BLaER1 treated with 17β-estradiol and CSF1 and Interleukin-3, amounts not matched to agents 10 nM and 100 nM (cell line): ENCODE data around the gene SLC35F3.

Experiments
- H3K27ac ChIP-seq, 11 experiments: shearing (Covaris generic); formaldehyde crosslinking; 2 replicates each; pipeline ENCODE4 v1.8.1; 2022
- H3K27me3 ChIP-seq, 11 experiments: shearing (Covaris generic); formaldehyde crosslinking; 2 replicates each; pipeline ENCODE4 v1.8.1; 2022
- H3K36me3 ChIP-seq, 11 experiments: shearing (Covaris generic); formaldehyde crosslinking; 2 replicates each; pipeline ENCODE4 v1.8.1; 2022
- H3K4me1 ChIP-seq, 10 experiments: shearing (Covaris generic); formaldehyde crosslinking; 2 replicates each; pipeline ENCODE4 v1.8.1; 2022
- H3K4me2 ChIP-seq, 11 experiments: shearing (Covaris generic); formaldehyde crosslinking; 2 replicates each; pipeline ENCODE4 v1.8.1; 2022
- H3K4me3 ChIP-seq, 10 experiments: shearing (Covaris generic); formaldehyde crosslinking; 2 replicates each; pipeline ENCODE4 v1.8.1; 2022
- H3K9ac ChIP-seq, 11 experiments: shearing (Covaris generic); formaldehyde crosslinking; 2 replicates each; pipeline ENCODE4 v1.8.1; 2022
- H3K9me3 ChIP-seq, 11 experiments: shearing (Covaris generic); formaldehyde crosslinking; replicated peaks in 1 of 11; 2 replicates each; pipeline ENCODE4 v1.8.1; 2022
- H4K20me1 ChIP-seq, 11 experiments: shearing (Covaris generic); formaldehyde crosslinking; 2 replicates each; pipeline ENCODE4 v1.8.1; 2022
- Cebpa-rat ChIP-seq, 11 experiments: shearing (Covaris generic); IDR thresholded peaks; 2 replicates each; pipeline ENCODE4 v1.8.1; 2022

SLC35F3 gene

DNA sequence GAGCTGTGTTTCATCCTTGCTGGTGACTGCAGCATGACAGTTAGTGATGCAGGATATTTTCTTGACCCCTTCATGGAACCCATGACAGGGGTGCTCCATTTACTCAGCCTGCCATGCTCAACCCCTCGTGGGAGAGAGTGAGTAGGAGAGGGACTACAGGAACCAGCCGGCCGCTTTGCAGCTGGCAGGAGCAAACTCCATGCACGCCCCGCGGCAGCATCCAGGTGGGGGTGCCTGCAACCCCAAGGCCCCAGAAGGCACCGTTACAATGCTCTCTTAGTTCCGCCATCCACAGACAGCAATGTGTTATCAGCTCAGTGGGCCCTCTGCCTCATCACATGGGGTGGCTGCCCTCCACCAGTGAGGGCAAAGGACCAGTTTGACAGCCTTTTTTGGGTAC is 135.1 kb downstream of the SLC35F3 start:
- Histone ChIP-seq H3K9ac (no peak overlapping the region), H4K20me1 (no peaks in the 10 kb centered on the region), H3K4me1 (no peaks in the 10 kb centered on the region), H3K4me3 (no peak overlapping the region), H3K4me2 (no peak overlapping the region), H3K36me3 (no peaks in the 10 kb centered on the region), H3K27ac (no peak overlapping the region), H3K27me3 (no peaks in the 10 kb centered on the region), H3K9me3 (no peaks in the 10 kb centered on the region)
- no peak for TF ChIP-seq Cebpa-rat (IDR thresholded peaks at IDR 0.05)

DNA sequence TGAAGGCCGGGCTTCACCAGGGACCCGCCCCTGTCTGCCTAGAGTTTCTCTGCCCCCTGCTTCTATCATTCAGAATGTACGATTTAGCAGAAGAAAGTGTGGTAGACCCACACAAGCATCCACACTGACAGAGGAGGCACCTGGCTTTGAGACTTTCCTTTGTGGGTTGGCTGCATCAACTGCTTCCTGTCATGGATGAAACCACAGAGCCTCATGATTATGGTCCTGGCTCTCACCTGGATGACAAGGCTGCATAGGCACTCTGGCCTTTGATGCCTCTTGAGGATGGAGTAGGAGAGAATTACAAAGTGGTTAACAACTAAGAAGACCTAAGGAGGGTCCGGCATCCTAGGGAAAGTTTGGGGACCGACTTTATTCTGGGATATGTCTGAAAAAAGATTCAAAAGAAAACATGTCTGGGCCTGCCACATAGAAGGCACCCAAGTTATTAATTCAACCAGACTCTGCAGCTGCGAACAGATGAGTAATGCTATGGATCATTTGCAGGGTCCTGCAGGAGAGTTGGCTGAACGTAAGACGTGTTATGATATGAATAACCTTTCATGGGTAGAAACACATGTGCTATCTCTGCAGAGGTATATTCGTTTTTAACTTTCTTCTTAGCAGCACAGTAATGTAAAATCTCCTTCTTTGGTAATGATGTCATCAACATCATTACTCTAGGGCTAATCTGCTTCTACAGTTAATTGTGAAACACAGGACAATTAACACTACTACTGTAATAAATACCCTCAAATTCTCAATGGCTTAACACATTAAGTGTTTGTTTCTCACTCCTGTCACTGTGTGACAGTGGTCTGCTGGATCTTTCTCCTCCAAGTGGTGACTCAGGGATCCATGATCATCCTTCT is 136.2 kb downstream of the SLC35F3 start:
- no peaks in the 10 kb centered on the region for H3K36me3 ChIP-seq
- no peak for TF ChIP-seq Cebpa-rat (IDR thresholded peaks at IDR 0.05)

DNA sequence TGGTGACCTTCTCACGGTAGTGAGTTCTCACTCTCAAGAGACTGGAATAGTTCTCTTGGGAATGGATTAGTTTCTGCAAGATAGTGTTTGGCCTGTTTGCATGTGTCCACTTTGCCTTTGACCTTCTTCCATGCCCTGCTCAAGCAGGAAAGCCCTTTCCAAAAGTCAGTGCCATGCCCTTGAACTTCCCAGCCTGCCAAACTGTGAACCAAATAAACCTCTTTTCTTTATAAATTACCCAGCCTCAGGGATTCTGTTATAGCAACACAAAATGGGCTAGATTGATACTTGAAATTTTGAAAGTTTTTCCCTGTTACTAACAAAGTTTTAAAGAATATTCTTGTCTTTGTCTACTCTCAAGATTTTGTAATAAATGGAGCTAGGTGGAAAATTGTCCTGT is 139.6 kb downstream of the SLC35F3 start:
- Histone ChIP-seq H3K27ac (no peak overlapping the region), H3K4me3 (no peak overlapping the region), H3K4me1 (no peaks in the 10 kb centered on the region), H3K27me3 (no peaks in the 10 kb centered on the region), H3K9me3 (peaks cover 5 to 15% (median 10%) of the 10 kb centered on the region in 11 experiments; a peak in 17 of 22 replicates), H3K36me3 (no peaks in the 10 kb centered on the region), H3K9ac (no peak overlapping the region), H4K20me1 (no peaks in the 10 kb centered on the region), H3K4me2 (no peak overlapping the region)
- no peak for TF ChIP-seq Cebpa-rat (IDR thresholded peaks at IDR 0.05)

More for the DNA sequence above, 136.2 kb downstream of the SLC35F3 start:
- H3K9me3 ChIP-seq, result no peaks in the 10 kb centered on the region
- H3K27ac ChIP-seq, result no peak overlapping the region
- H3K4me2 ChIP-seq, result no peak overlapping the region
- no peaks in the 10 kb centered on the region for H3K4me1 ChIP-seq
- no peak overlapping the region for H3K9ac ChIP-seq
- H3K27me3 ChIP-seq, result no peaks in the 10 kb centered on the region
- H4K20me1 ChIP-seq, result no peaks in the 10 kb centered on the region
- H3K4me3 ChIP-seq, result no peak overlapping the region

DNA sequence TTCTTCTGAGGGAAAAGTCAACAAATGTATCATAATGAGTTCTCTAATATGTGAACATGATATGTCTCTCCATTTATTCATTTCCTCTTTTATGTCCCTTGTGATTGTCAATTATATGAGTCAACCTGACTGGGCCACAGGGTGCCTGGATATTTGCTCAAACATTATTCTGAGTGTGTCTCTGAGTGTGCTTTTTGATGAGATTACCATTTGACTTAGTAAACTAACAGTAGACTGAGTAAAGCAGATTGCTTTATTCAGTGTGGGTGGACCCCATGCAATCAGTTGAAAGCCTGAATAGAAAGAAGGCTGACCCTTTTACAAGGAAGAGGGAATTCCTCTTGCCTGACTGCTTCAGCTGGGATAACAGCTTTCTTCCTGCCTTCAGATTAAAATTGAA is 142.6 kb downstream of the SLC35F3 start:
- no peak overlapping the region for H3K27ac ChIP-seq

DNA sequence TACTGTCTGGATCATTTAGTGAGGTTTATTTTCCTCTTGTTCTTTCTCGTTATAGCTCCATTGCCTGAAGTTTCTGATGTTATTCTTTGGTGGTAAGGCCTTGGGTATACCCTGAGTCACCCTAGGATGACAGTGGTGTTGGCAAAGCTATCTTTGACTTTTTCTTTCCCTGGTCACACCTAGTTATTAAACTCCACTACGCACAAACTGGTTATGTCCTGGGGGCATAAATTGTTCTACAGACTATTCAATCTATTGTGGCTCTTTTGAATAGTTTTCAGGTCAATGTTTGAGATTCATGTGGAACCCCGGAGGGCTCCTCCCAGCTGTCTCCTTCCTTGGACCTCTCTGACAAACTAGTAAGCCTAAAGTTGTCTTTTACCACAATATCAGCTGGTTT is 157.7 kb downstream of the SLC35F3 start:
- TF ChIP-seq Cebpa-rat (IDR thresholded peaks at IDR 0.05), result no peak
- Histone ChIP-seq H3K4me1 (no peaks in the 10 kb centered on the region), H3K4me2 (no peak overlapping the region), H3K9me3 (peaks cover 0 to 26% (median 14%) of the 10 kb centered on the region in 11 experiments; a peak in 18 of 22 replicates), H3K36me3 (no peaks in the 10 kb centered on the region), H3K27me3 (no peaks in the 10 kb centered on the region), H3K9ac (no peak overlapping the region), H3K27ac (no peak overlapping the region), H3K4me3 (no peak overlapping the region), H4K20me1 (no peaks in the 10 kb centered on the region)

More for the DNA sequence above, 142.6 kb downstream of the SLC35F3 start:
- TF ChIP-seq Cebpa-rat (IDR thresholded peaks at IDR 0.05), result no peak
- Histone ChIP-seq H3K4me1 (no peaks in the 10 kb centered on the region), H3K27me3 (no peaks in the 10 kb centered on the region), H4K20me1 (no peaks in the 10 kb centered on the region), H3K9me3 (peaks cover 5 to 21% (median 16%) of the 10 kb centered on the region in 11 experiments; a peak in 18 of 22 replicates), H3K4me2 (no peak overlapping the region), H3K9ac (no peak overlapping the region), H3K4me3 (no peak overlapping the region), H3K36me3 (no peaks in the 10 kb centered on the region)

DNA sequence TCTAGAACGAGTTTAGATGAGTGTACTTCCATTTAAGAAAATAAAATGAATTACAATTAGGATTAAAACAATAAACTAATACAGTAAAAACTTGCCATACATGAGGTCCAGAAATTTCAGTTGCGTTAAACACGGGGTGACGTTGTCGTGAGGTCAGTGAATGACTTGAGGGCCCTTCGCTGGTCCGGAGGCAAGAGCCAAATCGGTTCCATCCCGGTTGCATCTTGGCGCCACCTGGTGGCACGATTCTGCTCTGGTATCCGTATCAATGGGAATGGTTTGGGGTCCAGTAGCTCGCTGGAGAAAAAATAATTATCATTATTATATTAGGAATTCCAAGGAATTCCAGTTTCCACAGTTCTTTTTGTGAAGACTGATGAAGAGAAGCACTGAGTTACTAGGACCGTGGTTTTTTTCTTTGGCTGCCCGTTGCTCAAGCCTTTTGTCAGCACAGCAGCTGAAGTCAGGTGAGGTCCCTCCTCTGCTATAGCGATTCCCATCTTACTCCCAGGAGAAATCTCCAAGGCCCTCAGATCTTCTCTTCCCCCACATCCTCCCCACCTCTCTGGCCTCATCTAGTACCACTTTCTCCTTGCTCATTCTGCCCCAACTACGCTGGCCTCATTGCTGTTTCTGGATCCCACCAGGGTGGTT is 161.4 kb downstream of the SLC35F3 start:
- no peaks in the 10 kb centered on the region for H4K20me1 ChIP-seq
- no peak overlapping the region for H3K4me2 ChIP-seq
- no peaks in the 10 kb centered on the region for H3K4me1 ChIP-seq
- no peak overlapping the region for H3K9ac ChIP-seq
- peaks cover 0 to 20% (median 14%) of the 10 kb centered on the region in 11 experiments; a peak in 17 of 22 replicates for H3K9me3 ChIP-seq
- H3K36me3 ChIP-seq, result no peaks in the 10 kb centered on the region
- no peak overlapping the region for H3K4me3 ChIP-seq
- H3K27me3 ChIP-seq, result no peaks in the 10 kb centered on the region
- no peak for TF ChIP-seq Cebpa-rat (IDR thresholded peaks at IDR 0.05)
- no peak overlapping the region for H3K27ac ChIP-seq

DNA sequence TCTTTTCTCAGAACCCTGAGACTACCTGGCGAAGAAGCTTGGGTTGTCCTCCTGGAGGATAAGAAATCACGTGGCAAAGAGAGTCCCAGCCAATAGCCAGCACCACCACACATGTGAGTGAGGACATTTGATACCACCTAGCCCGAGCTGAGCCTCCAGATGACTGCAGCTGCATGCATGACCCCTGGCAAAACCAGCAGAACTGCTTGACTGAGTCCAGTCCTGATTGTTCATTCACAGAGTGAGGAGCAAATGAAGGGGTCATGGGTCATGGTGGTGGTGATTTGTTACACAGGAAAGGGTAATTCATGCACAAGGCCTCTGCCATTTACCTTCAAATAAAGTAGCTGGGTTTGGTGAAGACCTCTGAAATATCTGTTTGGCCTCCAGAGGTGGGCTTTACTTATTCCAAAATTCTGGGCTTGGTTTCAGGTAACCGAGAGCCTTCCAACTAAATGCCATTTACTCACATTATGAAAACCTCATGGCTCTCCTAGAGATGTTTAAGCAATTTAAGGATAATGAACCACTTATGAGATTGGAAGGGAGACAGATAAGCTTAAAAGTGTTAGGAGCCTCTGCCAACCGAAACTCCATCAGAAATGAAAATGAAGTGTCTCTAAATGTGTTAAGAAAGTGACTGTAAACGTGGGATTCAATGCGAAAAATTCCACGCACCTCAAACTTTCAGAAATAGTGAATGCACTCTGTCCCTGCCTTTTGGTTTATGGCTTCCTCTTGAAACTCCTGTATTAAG is 163.3 kb downstream of the SLC35F3 start:
- TF ChIP-seq Cebpa-rat (IDR thresholded peaks at IDR 0.05), result no peak
- H3K9ac ChIP-seq, result no peak overlapping the region
- H3K4me3 ChIP-seq, result no peak overlapping the region
- H3K27me3 ChIP-seq, result no peaks in the 10 kb centered on the region
- H3K4me2 ChIP-seq, result no peak overlapping the region
- H3K27ac ChIP-seq, result no peak overlapping the region
- no peaks in the 10 kb centered on the region for H3K36me3 ChIP-seq
- no peaks in the 10 kb centered on the region for H4K20me1 ChIP-seq
- H3K4me1 ChIP-seq, result no peaks in the 10 kb centered on the region
- peaks cover 0 to 4% (median 0%) of the 10 kb centered on the region in 11 experiments; a peak in 3 of 22 replicates for H3K9me3 ChIP-seq

DNA sequence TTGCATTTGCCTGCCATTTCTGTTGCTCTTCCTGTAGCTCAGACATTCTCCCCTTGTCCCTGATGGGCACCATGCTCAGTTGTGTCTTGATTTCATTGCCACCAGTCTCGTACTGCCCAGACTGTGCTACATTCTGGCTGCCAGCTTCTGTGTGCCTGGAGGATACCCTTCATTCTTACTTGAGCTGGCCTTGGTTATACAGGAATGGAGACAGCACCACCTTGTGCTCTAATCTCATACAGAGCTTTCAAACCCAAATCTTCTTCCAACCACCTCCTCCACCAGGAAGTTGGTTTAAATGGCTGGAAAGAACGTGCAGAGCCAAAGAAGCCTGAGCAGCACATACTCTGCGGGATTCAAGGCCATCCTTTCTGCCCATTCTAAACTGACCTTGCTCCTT is 165.3 kb downstream of the SLC35F3 start:
- TF ChIP-seq Cebpa-rat (IDR thresholded peaks at IDR 0.05), result no peak
- Histone ChIP-seq H3K36me3 (no peaks in the 10 kb centered on the region), H3K4me1 (no peaks in the 10 kb centered on the region), H3K27ac (no peak overlapping the region), H3K9me3 (peaks cover 0 to 18% (median 9%) of the 10 kb centered on the region in 11 experiments; a peak in 11 of 22 replicates), H3K9ac (no peak overlapping the region), H4K20me1 (no peaks in the 10 kb centered on the region), H3K27me3 (no peaks in the 10 kb centered on the region), H3K4me3 (no peak overlapping the region), H3K4me2 (no peak overlapping the region)

DNA sequence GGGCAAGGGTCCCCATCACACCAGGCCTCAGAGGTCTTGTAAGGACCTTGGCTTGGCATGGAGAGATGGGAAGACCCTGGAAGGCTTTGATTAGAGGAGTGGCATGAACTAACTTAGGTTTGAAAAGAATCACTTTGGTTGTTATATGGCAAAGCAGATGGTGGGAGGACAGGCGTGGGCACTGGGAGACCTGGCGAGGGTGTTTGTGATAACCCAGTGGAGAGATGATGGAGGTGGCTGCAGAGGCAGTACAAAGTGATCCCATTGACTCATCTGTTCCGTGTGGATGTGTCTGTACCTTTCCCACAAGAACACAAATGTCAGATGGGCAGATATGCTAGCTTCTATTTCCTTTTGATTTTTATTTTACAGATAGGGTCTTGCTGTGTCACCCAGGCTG is 168.3 kb downstream of the SLC35F3 start:
- H3K9ac ChIP-seq, result no peak overlapping the region
- no peaks in the 10 kb centered on the region for H4K20me1 ChIP-seq
- no peak overlapping the region for H3K4me2 ChIP-seq
- no peaks in the 10 kb centered on the region for H3K27me3 ChIP-seq
- no peak overlapping the region for H3K27ac ChIP-seq
- H3K4me1 ChIP-seq, result no peaks in the 10 kb centered on the region
- no peaks in the 10 kb centered on the region for H3K36me3 ChIP-seq
- peaks cover 0 to 29% (median 12%) of the 10 kb centered on the region in 11 experiments; a peak in 11 of 22 replicates for H3K9me3 ChIP-seq
- no peak overlapping the region for H3K4me3 ChIP-seq
- TF ChIP-seq Cebpa-rat (IDR thresholded peaks at IDR 0.05), result no peak
